K562 (cell line): ENCODE data around the gene ANAPC2. TPM values are rescaled to one million over a fixed set of nuclear protein-coding genes. Genes with fewer than 3 reads are reported as not detected.
A peak's percentile ranks its signal among the peaks of the same experiment; 100 is the strongest.

Experiments
- ARID2 ChIP-seq: fragments of 450-650 bp; IDR thresholded peaks from 2 replicates; pipeline ENCODE4 v1.6.1; 2017; ENCODE audit warnings: antibody characterized with exemption, mild to moderate bottlenecking
- GATAD2A ChIP-seq: fragments of 450-650 bp; IDR thresholded peaks from 2 replicates; pipeline ENCODE4 v1.6.1; 2017
- HMGXB4 ChIP-seq: sonication (generic); formaldehyde crosslinking; IDR thresholded peaks from 2 replicates; pipeline ENCODE4 v1.8.1; 2023; ENCODE audit warnings: mild to moderate bottlenecking, missing genetic modification reagents
- JUND ChIP-seq, 2 experiments: IDR thresholded peaks; 2 replicates in 1 of 2; 3 replicates in 1 of 2; pipeline ENCODE4 v1.6.1; 2011; ENCODE audit warnings: borderline replicate concordance in 2 of 2, low read depth in 2 of 2, low read length in 2 of 2, improper control_type of control experiment in 1 of 2, missing biosample characterization in 1 of 2, missing genetic modification characterization in 1 of 2, missing genetic modification reagents in 1 of 2
- KLF1 ChIP-seq: fragments of 450-650 bp; IDR thresholded peaks from 2 replicates; pipeline ENCODE4 v1.6.1; 2016; ENCODE audit warnings: missing genetic modification characterization, missing compliant biosample characterization
- SIX5 ChIP-seq, 2 experiments: IDR thresholded peaks; 2 replicates each; pipeline ENCODE4 v1.6.1; 2011; ENCODE audit warnings: low read length in 2 of 2, borderline replicate concordance in 1 of 2, low read depth in 1 of 2, mild to moderate bottlenecking in 1 of 2, moderate library complexity in 1 of 2; ENCODE audit not compliant: insufficient read depth in 1 of 2
- SMAD4 ChIP-seq: fragments of 250-450 bp; sonication (Bioruptor Pico); conservative IDR thresholded peaks from 2 replicates; pipeline ENCODE4 v1.8.0; 2021; ENCODE audit warnings: inconsistent platforms, mild to moderate bottlenecking, moderate library complexity
- SREBF1 ChIP-seq: fragments of 150-350 bp; IDR thresholded peaks from 2 replicates; pipeline ENCODE4 v1.6.1; 2014; ENCODE audit warnings: antibody characterized with exemption, low read depth, low read length, borderline replicate concordance
- STAT6 ChIP-seq: sonication (generic); formaldehyde crosslinking; IDR thresholded peaks from 2 replicates; pipeline ENCODE4 v1.8.1; 2023; ENCODE audit warnings: mild to moderate bottlenecking, missing genetic modification reagents
- THRAP3 ChIP-seq: fragments of 450-650 bp; IDR thresholded peaks from 2 replicates; pipeline ENCODE4 v1.6.1; 2016; ENCODE audit warnings: mild to moderate bottlenecking, inconsistent platforms, borderline replicate concordance
- ZNF134 ChIP-seq: fragments of 250-450 bp; sonication (Bioruptor Pico); conservative IDR thresholded peaks from 2 replicates; pipeline ENCODE4 v1.4.0; 2020
- ZNF511 ChIP-seq: sonication (generic); formaldehyde crosslinking; IDR thresholded peaks from 2 replicates; pipeline ENCODE4 v1.8.0; 2022; ENCODE audit warnings: mild to moderate bottlenecking, missing genetic modification reagents
- ZNF830 ChIP-seq: fragments of 250-450 bp; sonication (Bioruptor Pico); IDR thresholded peaks from 2 replicates; pipeline ENCODE4 v1.5.0; 2021; ENCODE audit warnings: mild to moderate bottlenecking
- polyA plus RNA-seq, 8 experiments: library from polyadenylated mRNA; depleted of rRNA in 4 of 8; stranded (reverse) in 5 of 8; unstranded in 3 of 8; fragments of >200 nt; fragmentation: Nextera tagmentation in 2 of 8; fragmentation: Illumina TruSeq in 1 of 8; extraction: Ambion mirVana in 2 of 8; extraction: Trizol in 1 of 8; gene quantifications; 2 replicates each; pipeline versions ENCODE4 v1.2.1 to v1.2.3, GENCODE V29; 2011 to 2014; ENCODE audit warnings: inconsistent platforms in 1 of 8, missing spikeins in 1 of 8
- total RNA-seq, 7 experiments: library from RNA; depleted of rRNA in 6 of 7; stranded (reverse); fragments of >200 nt in 6 of 7; fragmentation: Illumina TruSeq in 2 of 7; extraction: Trizol in 2 of 7; gene quantifications; 2 replicates each; pipeline versions ENCODE4 v1.2.1 to v1.2.3, GENCODE V29; 2011 to 2021; ENCODE audit warnings: low replicate concordance in 1 of 7
- TF ChIP-seq, protein P1 (sequence below): fragments of 450-650 bp; conservative IDR thresholded peaks from 2 replicates; pipeline ENCODE4 v1.6.1; 2016; ENCODE audit warnings: missing genetic modification characterization, low read depth, mild to moderate bottlenecking, control low read depth, missing compliant biosample characterization
- TF ChIP-seq, protein P2 (sequence below): fragments of 450-650 bp; formaldehyde crosslinking; IDR thresholded peaks from 2 replicates; pipeline ENCODE4 v1.4.0; 2020; ENCODE audit warnings: mild to moderate bottlenecking, moderate library complexity

Gene ANAPC2
- total and polyA plus RNA-seq, 9 of the 15 experiments (the other 6 are each of a cell fraction or from before 2014, with no cell fraction given): 0.11 to 56.5 (median 17.1) TPM; not detected in 1

DNA sequence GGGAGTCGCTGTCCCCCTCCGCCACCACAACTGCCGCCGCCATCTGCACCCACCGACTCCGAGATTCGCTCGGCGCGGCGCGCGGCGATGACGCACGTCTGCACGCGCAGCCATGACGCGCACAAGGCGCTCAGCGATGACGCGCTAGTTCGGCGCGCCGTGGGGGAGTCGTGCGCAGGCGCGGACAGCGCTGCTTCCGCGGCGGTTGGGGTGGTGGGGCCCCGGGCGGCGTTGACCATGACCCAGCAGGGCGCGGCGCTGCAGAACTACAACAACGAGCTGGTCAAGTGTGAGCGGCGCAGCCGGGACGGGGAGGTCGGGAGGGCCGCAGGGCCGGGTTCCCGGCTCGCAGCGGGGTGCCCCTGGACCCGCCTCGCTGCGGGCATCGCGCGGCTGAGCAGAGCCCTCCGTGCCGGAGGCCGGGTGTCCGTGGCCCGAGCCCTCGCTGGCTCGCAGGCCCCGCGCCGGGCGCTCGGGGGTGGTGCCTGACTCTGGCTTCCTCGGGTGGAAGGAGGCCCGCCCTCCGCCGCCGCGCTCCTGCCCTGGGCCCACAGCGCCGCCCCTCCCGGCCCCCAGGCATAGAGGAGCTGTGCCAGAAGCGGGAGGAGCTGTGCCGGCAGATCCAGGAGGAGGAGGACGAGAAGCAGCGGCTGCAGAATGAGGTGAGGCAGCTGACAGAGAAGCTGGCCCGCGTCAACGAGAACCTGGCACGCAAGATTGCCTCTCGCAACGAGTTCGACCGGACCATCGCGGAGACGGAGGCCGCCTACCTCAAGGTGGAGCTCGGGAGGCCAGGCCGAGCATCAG is at the start of gene ANAPC2, which contains the start of gene SSNA1 (continued):
- no peak for TF ChIP-seq ZNF134 (CRISPR knock-in tag)
- TF ChIP-seq, protein P1, sequence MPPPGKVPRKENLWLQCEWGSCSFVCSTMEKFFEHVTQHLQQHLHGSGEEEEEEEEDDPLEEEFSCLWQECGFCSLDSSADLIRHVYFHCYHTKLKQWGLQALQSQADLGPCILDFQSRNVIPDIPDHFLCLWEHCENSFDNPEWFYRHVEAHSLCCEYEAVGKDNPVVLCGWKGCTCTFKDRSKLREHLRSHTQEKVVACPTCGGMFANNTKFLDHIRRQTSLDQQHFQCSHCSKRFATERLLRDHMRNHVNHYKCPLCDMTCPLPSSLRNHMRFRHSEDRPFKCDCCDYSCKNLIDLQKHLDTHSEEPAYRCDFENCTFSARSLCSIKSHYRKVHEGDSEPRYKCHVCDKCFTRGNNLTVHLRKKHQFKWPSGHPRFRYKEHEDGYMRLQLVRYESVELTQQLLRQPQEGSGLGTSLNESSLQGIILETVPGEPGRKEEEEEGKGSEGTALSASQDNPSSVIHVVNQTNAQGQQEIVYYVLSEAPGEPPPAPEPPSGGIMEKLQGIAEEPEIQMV: no peak
- TF ChIP-seq ZNF830: no peak
- TF ChIP-seq JUND (IDR thresholded peaks at IDR 0.05; ENCODE audit: borderline replicate concordance, low read depth, low read length): peak; percentile 87
- no peak; the same call in 2 of the 3 replicates for TF ChIP-seq JUND (tag; IDR thresholded peaks at IDR 0.05; ENCODE audit: borderline replicate concordance, low read depth, low read length)
- TF ChIP-seq ZNF511 (CRISPR knock-in tag): 0 out of 2 replicates have a peak, but pooled peaks have one; percentile 42
- TF ChIP-seq STAT6 (CRISPR knock-in tag): no peak
- TF ChIP-seq HMGXB4 (CRISPR knock-in tag): peak; percentile 72; the same call in 1 of the 2 replicates
- TF ChIP-seq SIX5 (IDR thresholded peaks at IDR 0.05; ENCODE audit: borderline replicate concordance in 1 of 2, insufficient read depth in 1 of 2, low read depth in 1 of 2, low read length in 2 of 2): peak; percentile 59 to 67; a peak in 3 of 4 replicates
- TF ChIP-seq, protein P2, sequence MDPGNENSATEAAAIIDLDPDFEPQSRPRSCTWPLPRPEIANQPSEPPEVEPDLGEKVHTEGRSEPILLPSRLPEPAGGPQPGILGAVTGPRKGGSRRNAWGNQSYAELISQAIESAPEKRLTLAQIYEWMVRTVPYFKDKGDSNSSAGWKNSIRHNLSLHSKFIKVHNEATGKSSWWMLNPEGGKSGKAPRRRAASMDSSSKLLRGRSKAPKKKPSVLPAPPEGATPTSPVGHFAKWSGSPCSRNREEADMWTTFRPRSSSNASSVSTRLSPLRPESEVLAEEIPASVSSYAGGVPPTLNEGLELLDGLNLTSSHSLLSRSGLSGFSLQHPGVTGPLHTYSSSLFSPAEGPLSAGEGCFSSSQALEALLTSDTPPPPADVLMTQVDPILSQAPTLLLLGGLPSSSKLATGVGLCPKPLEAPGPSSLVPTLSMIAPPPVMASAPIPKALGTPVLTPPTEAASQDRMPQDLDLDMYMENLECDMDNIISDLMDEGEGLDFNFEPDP (CRISPR knock-in tag): no peak
- peak; percentile 68; the same call in 1 of the 2 replicates for TF ChIP-seq SMAD4 (CRISPR knock-in tag)
- TF ChIP-seq THRAP3: no peak
- no peak; the same call in none of the 2 replicates for TF ChIP-seq KLF1 (tag)
- no peak for TF ChIP-seq GATAD2A
- TF ChIP-seq ARID2: no peak
- no peak for TF ChIP-seq SREBF1
